ENCODE data around the gene GFRA1.

- TF ChIP-seq, protein P1, sequence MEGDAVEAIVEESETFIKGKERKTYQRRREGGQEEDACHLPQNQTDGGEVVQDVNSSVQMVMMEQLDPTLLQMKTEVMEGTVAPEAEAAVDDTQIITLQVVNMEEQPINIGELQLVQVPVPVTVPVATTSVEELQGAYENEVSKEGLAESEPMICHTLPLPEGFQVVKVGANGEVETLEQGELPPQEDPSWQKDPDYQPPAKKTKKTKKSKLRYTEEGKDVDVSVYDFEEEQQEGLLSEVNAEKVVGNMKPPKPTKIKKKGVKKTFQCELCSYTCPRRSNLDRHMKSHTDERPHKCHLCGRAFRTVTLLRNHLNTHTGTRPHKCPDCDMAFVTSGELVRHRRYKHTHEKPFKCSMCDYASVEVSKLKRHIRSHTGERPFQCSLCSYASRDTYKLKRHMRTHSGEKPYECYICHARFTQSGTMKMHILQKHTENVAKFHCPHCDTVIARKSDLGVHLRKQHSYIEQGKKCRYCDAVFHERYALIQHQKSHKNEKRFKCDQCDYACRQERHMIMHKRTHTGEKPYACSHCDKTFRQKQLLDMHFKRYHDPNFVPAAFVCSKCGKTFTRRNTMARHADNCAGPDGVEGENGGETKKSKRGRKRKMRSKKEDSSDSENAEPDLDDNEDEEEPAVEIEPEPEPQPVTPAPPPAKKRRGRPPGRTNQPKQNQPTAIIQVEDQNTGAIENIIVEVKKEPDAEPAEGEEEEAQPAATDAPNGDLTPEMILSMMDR (conservative IDR thresholded peaks at IDR 0.05; ENCODE audit: low read depth, low read length): no peak
- TF ChIP-seq MAZ (IDR thresholded peaks at IDR 0.05; ENCODE audit: borderline replicate concordance, low read depth, low read length): no peak
- no peak for TF ChIP-seq RCOR1 (IDR thresholded peaks at IDR 0.05; ENCODE audit: insufficient replicate concordance, low read length)
- TF ChIP-seq USF2 (IDR thresholded peaks at IDR 0.05; ENCODE audit: low read depth, low read length): no peak
These were observed 164.9 kb downstream of the GFRA1 start for GRCh38 chr10:116108095-116108494.
